ENCODE results near the gene ENO1.
"Not testable (repeated sequence)": the region's sequence is repeated elsewhere in the genome, so short reads cannot be mapped to it uniquely, and the experiment has no call there.

The ENO1 gene

GRCh38 chr1:8878448-8878697 is at the start of gene ENO1:
TSS of gene ENO1 (minus strand) at chr1:8878686. CDS start at chr1:8874908, 3,778 bp downstream.
- DNase-seq, result no peak

DNA sequence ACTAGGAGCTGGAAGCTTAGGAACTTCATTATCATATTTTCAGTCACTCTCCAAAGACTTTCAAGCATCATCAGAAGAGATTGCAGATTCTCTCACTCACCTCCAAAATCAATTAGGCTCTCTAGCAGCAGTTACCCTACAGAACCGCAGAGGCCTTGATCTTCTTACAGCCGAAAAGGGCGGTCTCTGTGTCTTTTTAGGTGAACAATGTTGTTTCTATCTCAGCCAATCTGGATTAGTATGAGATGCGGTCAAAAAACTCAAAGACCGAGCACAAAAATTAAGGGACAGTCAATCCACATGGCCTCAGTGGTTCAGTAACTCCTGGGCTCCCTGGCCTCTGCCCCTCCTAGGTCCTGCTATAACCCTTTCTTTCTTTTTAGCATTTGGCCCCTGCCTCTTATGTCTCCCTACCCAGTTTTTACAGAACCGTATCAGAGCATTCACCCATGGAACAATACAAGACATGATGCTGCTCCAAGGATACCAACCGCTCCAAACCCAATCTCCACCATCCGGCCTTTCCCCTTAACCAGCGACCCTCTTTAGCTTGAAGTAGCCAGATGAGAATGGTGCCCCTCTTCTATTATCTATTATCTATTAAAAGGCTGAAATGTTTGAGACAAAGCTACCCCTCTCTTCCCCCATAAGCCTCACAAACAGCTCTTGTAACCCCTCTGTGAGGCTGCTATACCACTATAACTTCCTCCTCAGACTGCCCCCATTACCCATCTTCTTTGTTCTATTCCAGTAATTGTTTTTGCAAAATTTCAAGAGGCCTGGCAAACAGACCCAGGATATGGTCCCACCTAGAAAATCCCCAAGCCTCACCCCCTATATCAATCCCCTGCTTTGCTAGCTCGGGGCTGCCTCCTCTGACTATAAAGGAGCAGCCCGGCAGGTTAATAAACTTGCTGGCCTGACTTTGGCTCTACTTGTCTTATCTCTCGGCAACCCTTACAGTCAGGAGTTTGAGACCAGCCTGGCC is 48.5 kb upstream of the ENO1 start:
- no peak for DNase-seq

GRCh38 chr1:8925960-8926359 is 47.5 kb upstream of the ENO1 start:
- DNase-seq, result no peak

GRCh38 chr1:8925406-8925805 is 46.9 kb upstream of the ENO1 start:
- DNase-seq, result no peak

DNA sequence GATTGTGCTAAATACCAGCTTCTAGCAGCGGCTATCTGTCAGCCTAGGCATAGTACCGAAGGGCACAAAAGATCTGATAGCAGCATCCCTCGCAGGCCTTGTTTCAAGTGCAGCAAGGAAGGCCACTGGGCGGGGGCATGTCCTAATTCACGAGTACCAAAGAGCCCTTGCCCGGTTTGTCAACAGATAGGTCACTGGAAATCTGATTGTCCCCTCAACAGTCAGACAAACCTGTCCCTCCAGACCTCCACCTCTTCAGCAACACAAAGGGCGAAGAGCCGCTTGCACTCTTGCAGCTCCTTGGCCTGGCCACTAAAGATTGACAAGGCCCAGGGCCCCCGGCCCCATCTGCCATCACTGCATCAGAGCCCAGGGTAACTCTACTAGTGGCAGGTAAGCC is 44.5 kb upstream of the ENO1 start:
- no peak for DNase-seq

- not testable (repeated sequence) for DNase-seq
Observed at GRCh38 chr1:8917536-8917935, 39.0 kb upstream of the ENO1 start.

- DNase-seq, result no peak
Observed at GRCh38 chr1:8915446-8915845, 37.0 kb upstream of the ENO1 start.

GRCh38 chr1:8914466-8914865 is 36.0 kb upstream of the ENO1 start:
- DNase-seq, result no peak

DNA sequence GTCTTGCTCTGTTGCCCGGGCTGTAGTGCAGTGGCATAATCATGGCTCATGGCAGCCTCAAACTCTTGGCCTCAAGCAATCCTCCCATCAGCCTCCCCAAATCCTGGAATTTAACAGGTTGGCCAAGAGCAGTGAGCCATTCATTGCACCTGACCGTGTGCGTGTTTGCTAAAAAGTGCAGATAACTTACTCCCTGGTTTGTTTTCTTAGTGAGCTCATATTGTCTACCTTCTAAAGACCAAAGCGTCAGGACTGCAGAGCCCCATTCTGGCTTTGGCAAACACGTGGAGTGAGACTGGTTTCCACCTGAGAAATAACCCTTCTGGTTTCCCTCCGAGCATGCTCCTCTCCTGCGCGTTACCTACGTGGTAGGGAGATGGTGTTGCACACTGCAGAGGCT is 35.0 kb upstream of the ENO1 start:
- no peak for DNase-seq

GRCh38 chr1:8911416-8912309 is 33.2 kb upstream of the ENO1 start:
- no peak for DNase-seq

DNA sequence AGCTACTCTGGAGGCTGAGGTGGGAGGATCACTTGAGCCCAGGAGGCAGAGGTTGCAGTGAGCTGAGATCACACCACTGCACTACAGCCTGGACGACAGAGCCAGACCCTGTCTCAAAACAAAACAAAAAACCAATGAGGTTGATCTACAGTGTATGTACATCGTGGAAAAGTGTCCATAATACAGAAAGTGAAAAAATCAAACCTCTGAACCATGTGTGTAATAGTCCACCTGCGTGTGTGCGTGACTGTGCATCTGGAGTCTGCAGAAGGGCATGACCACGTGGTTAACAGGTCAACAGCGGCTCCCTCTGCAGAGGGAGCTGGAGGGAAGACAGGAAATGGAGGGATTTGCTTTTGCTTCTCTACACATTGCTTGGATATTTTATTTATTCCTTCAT is 32.4 kb upstream of the ENO1 start:
- DNase-seq, result no peak

GRCh38 chr1:8910331-8910730 is 31.8 kb upstream of the ENO1 start:
- DNase-seq, result no peak

DNA sequence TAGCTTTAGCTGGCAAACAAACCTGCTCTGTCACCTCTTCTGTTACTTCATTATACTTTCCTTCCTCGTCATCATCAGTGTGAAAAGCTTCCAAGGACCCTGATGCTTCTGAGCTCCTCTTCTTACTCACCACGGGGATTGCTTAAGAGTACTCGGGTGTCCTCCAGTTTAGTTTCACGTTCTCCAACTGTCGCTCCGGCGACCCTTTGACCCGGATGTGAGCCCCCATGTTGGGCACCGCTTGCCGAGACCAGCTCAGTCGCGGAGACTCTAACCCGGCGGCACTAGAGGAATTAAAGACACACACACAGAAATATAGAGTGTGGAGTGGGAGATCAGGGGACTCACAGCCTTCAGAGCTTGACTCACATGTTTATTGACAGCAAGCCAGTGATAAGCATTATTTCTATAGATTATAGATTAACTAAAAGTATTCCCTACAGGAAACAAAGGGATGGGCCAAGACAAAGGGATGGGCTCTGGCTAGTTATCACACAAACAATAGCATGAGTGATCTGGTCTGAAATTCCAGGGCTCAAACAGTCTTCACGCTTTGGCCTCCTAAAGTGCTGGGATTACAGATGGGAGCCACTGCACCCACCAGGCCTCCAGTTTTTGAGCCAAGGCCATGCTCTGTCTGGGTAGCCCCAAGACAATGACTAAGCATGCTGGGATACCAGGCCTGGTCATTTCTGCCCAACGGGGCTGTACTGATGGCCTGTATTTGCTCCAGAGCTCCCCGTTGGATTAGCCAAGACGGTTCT is 30.1 kb upstream of the ENO1 start:
- DNase-seq, result no peak

GRCh38 chr1:8905582-8906191 is 27.2 kb upstream of the ENO1 start:
- DNase-seq, result no peak

- peak; percentile 78 for DNase-seq
Observed at GRCh38 chr1:8903908-8904650, 25.6 kb upstream of the ENO1 start.

DNA sequence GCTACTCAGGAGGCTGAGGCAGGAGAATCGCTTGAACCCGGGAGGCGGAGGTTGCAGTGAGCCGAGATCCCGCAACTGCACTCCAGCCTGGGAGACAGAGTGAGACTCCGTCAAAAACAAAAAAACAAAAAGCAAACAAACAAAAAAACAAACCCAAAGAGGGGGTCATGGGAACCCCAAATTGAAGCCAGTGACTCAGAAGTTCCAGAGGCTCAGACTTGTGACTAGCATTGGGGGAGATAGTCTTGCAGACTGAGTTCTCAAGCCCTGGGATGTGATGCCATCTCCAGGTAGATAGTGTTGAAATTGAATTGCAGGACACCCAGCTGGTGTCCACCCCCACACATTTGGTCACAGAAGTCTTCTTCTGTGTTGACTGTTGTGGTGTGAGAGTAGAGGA is 24.9 kb upstream of the ENO1 start:
- no peak for DNase-seq

DNA sequence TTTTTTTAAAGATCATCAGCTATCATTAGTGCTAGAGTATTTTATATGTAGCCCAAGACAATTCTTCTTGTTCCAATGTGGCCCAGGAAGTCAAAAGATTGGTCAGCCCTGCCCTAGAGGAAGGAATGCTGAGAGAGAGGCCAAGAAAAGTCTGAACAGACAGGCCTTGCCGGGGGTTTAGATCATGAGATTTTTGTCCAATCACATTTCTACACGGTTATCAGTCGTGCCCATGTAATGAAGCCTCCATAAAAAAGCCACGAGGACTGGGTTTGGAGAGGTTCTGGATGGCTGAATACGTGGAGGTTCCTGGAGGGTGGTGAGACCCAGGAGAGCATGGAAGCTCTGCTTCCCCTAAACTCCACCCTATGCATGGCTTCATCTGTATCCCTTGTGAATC is 24.3 kb upstream of the ENO1 start:
- DNase-seq, result no peak

- DNase-seq, result not testable (repeated sequence)
Observed at GRCh38 chr1:8900684-8901083, 22.2 kb upstream of the ENO1 start.

GRCh38 chr1:8899046-8899445 is 20.6 kb upstream of the ENO1 start:
- DNase-seq, result no peak

DNA sequence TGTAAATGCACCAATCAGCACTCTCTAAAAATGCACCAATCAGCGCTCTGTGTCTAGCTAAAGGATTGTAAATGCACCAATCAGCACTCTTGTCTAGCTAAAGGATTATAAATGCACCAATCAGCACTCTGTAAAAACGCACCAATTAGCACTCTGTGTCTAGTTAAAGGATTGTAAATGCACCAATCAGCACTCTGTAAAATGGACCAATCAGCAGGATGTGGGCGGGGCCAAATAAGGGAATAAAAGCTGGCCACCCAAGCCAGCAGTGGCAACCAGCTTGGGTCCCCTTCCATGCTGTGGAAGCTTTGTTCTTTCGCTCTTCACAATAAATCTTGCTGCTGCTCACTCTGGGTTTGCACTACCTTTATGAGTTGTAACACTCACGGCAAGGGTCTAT is 19.9 kb upstream of the ENO1 start:
- not testable (repeated sequence) for DNase-seq

DNA sequence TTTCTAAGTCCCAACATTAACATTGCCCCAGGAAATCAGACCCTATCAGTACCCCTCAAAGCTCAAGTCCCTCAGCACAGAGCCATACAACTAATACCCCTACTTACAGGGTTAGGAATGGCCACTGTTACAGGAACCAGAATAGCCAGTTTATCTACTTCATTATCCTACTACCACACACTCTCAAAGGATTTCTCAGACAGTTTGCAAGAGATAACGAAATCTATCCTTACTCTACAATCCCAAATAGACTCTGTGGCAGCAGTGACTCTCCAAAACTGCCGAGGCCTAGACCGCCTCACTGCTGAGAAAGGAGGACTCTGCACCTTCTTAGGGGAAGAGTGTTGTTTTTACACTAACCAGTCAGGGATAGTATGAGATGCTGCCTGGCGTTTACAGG is 19.0 kb upstream of the ENO1 start:
- DNase-seq, result not testable (repeated sequence)

- not testable (repeated sequence) for DNase-seq
Observed at GRCh38 chr1:8896775-8897174, 18.3 kb upstream of the ENO1 start.
